DOHH2 (cell line): ENCODE measurements around the gene ELMOD3.

Experiments
- EZH2phosphoT487 ChIP-seq: fragments of 200-600 bp; sonication (generic); IDR thresholded peaks from 2 replicates; pipeline ENCODE4 v1.6.1; 2017; ENCODE audit warnings: borderline replicate concordance, mild to moderate bottlenecking, antibody characterized with exemption, low read length, moderate library complexity, mixed read lengths
- TF ChIP-seq, protein P1 (sequence below): fragments of 200-600 bp; sonication (generic); IDR thresholded peaks from one replicate; pipeline ENCODE4 v1.5.1; 2014; ENCODE audit warnings: antibody characterized with exemption, mild to moderate bottlenecking, low read depth, low read length; ENCODE audit not compliant: poor library complexity, severe bottlenecking

DNA sequence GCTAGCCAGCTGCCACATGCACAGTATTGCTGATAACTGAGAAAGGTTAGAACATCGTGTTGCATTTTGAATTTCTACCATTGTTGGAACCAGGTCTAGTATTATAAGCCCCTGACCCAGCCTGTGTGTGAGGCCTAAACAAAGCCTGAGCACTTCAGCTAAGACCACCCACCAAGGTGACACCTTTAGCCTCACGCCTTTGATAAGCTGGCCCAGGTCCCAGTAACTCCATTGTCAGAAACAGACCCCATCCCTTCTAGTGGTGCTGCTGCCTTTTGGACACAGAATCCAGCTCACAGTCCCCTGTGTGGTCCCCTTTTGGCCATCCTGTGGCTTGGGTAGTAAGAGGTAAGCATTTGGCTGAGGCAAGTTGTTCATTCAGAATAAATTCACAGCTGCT is 1.6 kb downstream of the ELMOD3 start:
- TF ChIP-seq, protein P1, sequence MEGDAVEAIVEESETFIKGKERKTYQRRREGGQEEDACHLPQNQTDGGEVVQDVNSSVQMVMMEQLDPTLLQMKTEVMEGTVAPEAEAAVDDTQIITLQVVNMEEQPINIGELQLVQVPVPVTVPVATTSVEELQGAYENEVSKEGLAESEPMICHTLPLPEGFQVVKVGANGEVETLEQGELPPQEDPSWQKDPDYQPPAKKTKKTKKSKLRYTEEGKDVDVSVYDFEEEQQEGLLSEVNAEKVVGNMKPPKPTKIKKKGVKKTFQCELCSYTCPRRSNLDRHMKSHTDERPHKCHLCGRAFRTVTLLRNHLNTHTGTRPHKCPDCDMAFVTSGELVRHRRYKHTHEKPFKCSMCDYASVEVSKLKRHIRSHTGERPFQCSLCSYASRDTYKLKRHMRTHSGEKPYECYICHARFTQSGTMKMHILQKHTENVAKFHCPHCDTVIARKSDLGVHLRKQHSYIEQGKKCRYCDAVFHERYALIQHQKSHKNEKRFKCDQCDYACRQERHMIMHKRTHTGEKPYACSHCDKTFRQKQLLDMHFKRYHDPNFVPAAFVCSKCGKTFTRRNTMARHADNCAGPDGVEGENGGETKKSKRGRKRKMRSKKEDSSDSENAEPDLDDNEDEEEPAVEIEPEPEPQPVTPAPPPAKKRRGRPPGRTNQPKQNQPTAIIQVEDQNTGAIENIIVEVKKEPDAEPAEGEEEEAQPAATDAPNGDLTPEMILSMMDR = no peak
- TF ChIP-seq EZH2phosphoT487 = no peak
